NCI-H82 treated with DMSO at 0.1 percent for 48 hours (cell line): ENCODE results near the gene ZSWIM4.
"Not testable (repeated sequence)": the region's sequence is repeated elsewhere in the genome, so short reads cannot be mapped to it uniquely, and the experiment has no call there.

Experiments used
- DNase-seq: peaks from one replicate; lab custom pipeline; 2025; ENCODE audit not compliant: unreplicated experiment; lab: John Stamatoyannopoulos, UW

Gene ZSWIM4

GRCh38 chr19:13794757-13795589 lies at the start of gene ZSWIM4:
Gene ZSWIM4, plus strand, starts transcription at chr19:13795443. Its CDS starts 206 bp downstream, at chr19:13795649.
- DNase-seq: peak; percentile 99

- no peak for DNase-seq
Measured at GRCh38 chr19:13747098-13747453, 48.2 kb upstream of the ZSWIM4 start.

GRCh38 chr19:13748169-13748828 lies 46.9 kb upstream of the ZSWIM4 start:
- no peak for DNase-seq

GRCh38 chr19:13751436-13751835 lies 43.8 kb upstream of the ZSWIM4 start:
- DNase-seq: no peak

- not testable (repeated sequence) for DNase-seq
Measured at GRCh38 chr19:13753622-13754021, 41.6 kb upstream of the ZSWIM4 start.

GRCh38 chr19:13756210-13756609 lies 39.0 kb upstream of the ZSWIM4 start:
- no peak for DNase-seq

GRCh38 chr19:13757805-13758772 lies 37.2 kb upstream of the ZSWIM4 start:
- no peak for DNase-seq

GRCh38 chr19:13758795-13759194 lies 36.4 kb upstream of the ZSWIM4 start:
- DNase-seq: no peak

- DNase-seq: no peak
Measured at GRCh38 chr19:13761423-13761822, 33.8 kb upstream of the ZSWIM4 start.

GRCh38 chr19:13762635-13763235 lies 32.5 kb upstream of the ZSWIM4 start:
- DNase-seq: no peak

GRCh38 chr19:13763265-13763664 lies 32.0 kb upstream of the ZSWIM4 start:
- no peak for DNase-seq

- DNase-seq: peak; percentile 70
Measured at GRCh38 chr19:13764101-13764807, 31.0 kb upstream of the ZSWIM4 start, which contains the start of gene MRI1. Gene MRI1, plus strand, starts transcription at chr19:13764522. Its CDS starts 67 bp downstream, at chr19:13764589.

- DNase-seq: no peak
Measured at GRCh38 chr19:13764821-13765394, 30.3 kb upstream of the ZSWIM4 start.

GRCh38 chr19:13765395-13766094 lies 29.7 kb upstream of the ZSWIM4 start:
- DNase-seq: no peak

- DNase-seq: no peak
Measured at GRCh38 chr19:13766095-13766481, 29.2 kb upstream of the ZSWIM4 start.

GRCh38 chr19:13768510-13768909 lies 26.7 kb upstream of the ZSWIM4 start:
- no peak for DNase-seq

GRCh38 chr19:13770013-13770635 lies 25.1 kb upstream of the ZSWIM4 start:
- DNase-seq: no peak
